ENCODE measurements around the gene SSBP3.

DNA sequence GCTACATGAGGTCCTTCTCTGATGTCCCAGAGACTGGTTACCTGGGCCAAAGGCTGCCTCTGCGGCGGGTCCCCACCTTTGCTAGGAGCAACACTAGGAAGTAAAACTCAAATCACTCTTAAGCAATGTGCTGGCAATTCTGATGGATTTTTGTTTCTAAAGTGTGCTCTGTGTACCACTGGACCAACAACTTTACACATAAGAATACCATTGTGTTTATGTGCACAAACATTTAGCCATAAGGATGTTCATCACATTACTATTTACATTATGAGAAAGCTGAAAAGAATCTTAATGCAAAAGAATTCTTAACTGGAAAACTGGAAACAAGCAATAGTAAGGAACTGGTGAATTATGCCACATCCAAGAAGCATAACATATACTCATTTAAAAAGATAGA, 38.6 kb downstream of the SSBP3 start:
- no peak for TF ChIP-seq POLR2A (IDR thresholded peaks at IDR 0.05)
- TF ChIP-seq, protein P1, sequence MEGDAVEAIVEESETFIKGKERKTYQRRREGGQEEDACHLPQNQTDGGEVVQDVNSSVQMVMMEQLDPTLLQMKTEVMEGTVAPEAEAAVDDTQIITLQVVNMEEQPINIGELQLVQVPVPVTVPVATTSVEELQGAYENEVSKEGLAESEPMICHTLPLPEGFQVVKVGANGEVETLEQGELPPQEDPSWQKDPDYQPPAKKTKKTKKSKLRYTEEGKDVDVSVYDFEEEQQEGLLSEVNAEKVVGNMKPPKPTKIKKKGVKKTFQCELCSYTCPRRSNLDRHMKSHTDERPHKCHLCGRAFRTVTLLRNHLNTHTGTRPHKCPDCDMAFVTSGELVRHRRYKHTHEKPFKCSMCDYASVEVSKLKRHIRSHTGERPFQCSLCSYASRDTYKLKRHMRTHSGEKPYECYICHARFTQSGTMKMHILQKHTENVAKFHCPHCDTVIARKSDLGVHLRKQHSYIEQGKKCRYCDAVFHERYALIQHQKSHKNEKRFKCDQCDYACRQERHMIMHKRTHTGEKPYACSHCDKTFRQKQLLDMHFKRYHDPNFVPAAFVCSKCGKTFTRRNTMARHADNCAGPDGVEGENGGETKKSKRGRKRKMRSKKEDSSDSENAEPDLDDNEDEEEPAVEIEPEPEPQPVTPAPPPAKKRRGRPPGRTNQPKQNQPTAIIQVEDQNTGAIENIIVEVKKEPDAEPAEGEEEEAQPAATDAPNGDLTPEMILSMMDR (IDR thresholded peaks at IDR 0.05) = no peak

All from thyroid gland (tissue), 4 donors.